GM21367 (cell line): ENCODE results near the gene SCN7A.
"Not testable (repeated sequence)": the region's sequence is repeated elsewhere in the genome, so short reads cannot be mapped to it uniquely, and the experiment has no call there.

ENCODE experiments used
- ATAC-seq: cut with Tn5 transposase; IDR thresholded peaks from one replicate; pipeline ENCODE4 v1.9.1; 2021; ENCODE audit not compliant: unreplicated experiment

The SCN7A gene

GRCh38 chr2:166494140-166494624 is at the start of gene SCN7A:
Gene SCN7A, minus strand, starts transcription at chr2:166494249. Its CDS starts 16,553 bp downstream, at chr2:166477696.
- ATAC-seq = no peak

GRCh38 chr2:166539340-166540162 is 45.5 kb upstream of the SCN7A start:
- peak; percentile 97 for ATAC-seq

DNA sequence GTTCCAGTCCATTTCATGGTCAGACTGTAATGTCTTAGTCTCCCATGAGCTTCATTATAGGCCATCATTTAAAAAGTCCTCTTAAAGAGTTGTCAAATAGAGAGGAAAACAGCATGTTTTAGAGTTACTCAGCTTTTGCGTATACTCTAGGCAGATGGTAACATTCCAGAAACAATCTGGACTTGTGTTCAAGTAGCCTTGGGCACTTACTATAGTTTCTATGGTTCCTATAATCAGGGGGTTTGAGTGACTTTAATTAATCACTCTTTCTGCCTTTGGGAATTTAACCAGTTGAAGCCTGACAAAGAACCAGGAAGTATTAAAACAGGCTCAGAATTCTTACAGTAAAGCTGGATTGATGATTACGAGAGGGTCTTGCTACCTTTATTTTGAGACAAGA is 42.1 kb upstream of the SCN7A start:
- no peak for ATAC-seq

GRCh38 chr2:166521155-166521554 is 27.1 kb upstream of the SCN7A start:
- no peak for ATAC-seq

GRCh38 chr2:166520604-166521003 is 26.6 kb upstream of the SCN7A start:
- no peak for ATAC-seq

GRCh38 chr2:166519391-166519962 is 25.4 kb upstream of the SCN7A start:
- ATAC-seq = no peak

- no peak for ATAC-seq
Observed at GRCh38 chr2:166518634-166519390, 24.8 kb upstream of the SCN7A start.

DNA sequence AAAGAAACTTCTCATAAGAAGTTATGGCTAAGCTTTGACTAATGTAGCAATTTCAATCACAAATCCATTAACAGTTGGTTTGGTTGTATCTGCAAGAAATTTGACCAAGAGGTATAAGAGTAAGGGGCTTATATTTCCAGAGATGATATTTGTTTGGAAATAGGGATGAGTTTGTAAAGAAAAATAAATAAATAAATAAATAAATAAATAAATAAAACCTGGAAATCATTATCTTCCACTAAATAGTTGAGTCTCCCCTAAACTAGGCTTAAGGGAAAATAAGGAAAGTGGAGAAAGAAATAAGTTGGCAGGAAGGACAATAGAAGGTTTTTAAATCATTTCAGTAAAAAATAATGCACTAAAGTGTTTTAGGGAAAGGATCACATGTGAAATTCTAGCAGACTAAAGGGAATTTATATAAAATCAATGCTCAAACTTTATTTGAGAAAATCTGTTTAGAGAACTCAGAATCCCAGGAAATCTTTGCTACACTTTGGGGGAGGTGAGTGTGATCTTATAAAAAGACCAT is 23.5 kb upstream of the SCN7A start:
- no peak for ATAC-seq

DNA sequence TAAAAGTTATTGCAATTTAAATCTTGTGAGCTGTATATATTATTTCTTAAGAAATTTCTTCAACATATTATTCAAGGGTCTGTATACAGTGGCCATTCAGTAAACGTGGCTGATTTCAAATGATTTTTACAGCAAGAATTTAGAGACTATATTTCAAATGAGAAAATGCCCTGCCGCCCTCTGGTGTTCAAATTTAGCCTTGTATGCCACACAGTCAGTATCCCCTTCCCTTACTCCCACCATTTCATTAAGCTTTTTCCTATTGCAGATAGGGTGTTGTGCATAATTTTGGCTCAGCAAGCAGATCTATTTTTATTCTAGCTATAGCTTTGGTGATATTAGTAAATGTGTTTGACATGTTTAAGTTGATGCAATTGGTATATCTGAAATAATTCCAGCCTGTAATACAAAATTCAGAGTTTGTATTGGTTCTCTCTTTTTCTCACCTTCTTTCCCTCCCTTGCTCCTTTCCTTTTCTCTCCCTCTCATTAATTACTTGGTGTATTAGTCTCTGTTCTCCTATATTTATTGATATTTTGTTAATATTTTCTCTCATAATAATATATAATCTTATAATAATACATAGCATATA is 22.8 kb upstream of the SCN7A start:
- no peak for ATAC-seq

DNA sequence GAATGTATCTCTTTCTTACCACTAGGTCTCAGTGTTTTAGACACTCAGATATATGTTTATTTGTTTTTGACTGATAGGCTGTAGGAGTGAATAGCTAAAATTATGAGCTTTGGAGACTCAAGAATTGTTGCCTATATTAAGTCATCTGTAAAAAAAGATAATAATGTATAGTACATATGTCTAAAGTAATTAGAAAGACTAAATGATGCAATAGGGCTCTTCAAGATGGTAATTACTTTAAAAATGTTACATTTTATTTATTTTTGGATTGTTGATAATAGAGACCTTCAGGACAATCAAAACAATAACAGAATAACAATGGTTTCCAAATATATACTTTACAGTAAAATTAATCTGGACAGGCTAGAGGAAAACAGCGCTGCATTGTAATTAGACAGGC is 19.9 kb upstream of the SCN7A start:
- ATAC-seq = no peak

DNA sequence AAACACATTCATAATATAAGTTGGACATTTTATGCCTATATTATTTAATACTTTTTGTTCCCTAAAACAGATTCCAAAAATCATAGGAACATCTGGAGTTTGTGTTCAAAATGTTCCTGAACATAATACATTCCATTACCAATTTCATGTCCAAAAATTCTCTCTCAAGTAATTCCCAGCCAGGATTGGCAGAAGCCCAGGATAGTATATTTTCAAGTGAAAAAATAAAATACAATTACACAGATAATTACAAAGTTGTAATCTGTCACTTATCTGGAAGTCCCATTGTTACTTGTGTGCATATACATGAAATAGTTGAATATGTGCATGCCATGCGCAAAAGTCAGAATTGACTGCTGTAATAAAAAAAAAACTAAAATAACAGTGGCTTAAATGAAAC is 5.2 kb upstream of the SCN7A start:
- ATAC-seq = no peak

DNA sequence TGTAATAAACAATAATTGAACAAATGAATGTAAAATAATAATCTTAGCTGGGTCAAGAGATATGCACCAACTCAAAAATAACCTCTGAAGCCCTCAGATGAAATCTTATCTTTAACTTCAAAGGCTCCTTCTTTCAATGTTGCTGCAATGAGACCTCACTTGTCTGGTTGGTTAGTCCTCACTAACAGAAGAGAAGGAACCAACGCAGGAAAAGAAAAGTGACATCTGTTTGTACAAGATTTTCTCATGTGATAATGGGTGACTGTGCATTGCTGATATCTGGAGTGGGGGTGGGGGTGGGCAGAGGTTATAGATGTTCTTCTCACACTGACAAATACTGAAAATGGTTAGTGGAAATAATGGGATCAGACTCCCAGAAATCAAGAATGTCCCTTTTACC is 2.6 kb downstream of the SCN7A start:
- ATAC-seq = no peak

GRCh38 chr2:166487171-166487570 is 6.9 kb downstream of the SCN7A start:
- ATAC-seq = no peak

DNA sequence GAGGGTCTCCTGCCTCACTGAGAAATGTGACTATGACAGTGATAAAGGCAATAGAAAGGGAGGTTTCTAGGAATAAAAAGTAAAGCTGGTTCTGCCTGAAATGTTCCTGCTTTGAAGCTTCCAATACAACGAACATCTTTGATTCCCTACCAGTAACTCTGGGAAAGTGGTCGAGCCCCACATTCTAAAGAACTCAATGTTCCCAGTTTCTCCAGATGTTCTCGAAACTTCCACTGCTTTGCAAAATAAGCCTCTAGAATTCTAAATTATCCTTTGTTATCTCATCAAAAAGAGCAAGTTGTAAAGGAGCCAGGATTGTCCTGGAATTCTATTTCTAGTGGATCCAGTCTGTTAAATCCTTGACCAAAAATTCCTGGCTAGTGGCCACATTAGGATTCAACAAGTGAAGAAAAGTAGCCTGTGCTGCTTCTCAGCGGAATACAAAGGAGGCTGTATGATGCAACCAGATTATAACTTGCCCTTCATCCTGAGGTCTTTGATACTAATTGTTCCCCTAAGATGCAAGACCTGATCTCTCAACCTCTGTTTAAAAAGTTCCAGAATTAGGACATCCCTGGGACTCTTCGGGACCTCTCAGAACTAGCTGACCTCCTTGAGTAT is 8.4 kb downstream of the SCN7A start:
- no peak for ATAC-seq

- no peak for ATAC-seq
Observed at GRCh38 chr2:166472332-166472731, 21.7 kb downstream of the SCN7A start.

DNA sequence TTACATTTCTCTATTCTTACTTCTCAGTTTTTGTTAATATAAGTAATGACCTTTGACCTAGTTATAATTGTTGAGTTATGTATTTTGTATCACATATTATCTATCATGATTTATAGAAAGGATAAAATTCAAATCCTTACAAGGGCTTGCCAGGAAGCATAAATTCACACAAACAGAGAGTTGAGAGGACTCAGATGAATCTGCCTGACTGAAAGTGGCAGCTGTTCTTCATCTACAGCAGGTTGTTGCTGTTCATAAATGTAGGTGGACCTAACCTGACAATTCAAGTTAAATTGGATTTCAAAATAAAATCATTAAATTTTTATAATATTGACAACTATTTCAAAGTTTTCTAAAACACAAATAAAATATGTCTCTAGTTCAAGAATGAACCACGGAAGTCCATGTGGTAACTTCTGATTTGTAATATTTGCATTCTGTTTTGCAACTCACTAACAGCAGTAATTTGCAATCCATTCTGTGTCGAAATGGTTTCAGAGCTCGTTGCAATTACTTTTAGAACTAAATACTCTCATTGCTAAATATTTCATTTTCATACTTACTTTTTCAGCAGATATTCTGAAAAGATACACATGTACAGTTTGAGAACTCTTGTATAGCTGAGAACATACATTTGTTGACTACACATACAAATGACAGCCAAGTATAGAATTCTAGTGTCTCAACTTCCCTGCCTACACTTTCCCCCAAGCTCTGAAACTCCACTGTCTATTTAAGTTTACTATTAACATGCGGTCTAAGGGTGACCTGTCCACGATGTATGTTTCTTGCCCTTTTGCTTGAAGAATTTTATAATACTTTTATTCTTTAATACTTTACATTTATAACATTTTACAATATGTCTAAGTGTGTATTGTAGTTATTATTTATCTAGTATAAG is 25.7 kb downstream of the SCN7A start:
- ATAC-seq = no peak

DNA sequence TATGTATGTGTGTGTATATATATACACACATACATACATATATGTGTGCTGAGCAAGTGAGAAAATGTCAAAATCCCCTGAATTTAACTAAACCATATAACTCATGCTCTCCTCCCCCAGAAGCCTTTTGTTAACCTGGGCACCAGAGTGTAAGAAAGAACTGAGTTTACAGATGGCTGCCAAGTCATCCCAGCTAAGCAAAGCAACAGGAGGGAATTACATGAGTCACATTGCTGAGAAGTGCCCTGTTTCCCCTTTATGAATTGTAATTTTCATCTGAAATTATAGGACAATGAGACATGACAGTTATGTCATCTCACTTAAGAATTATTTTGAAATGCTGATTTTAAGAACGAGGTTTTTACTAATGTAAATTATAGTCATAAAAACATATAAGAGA is 29.9 kb downstream of the SCN7A start:
- ATAC-seq = no peak

- ATAC-seq = no peak
Observed at GRCh38 chr2:166463640-166464039, 30.4 kb downstream of the SCN7A start.

DNA sequence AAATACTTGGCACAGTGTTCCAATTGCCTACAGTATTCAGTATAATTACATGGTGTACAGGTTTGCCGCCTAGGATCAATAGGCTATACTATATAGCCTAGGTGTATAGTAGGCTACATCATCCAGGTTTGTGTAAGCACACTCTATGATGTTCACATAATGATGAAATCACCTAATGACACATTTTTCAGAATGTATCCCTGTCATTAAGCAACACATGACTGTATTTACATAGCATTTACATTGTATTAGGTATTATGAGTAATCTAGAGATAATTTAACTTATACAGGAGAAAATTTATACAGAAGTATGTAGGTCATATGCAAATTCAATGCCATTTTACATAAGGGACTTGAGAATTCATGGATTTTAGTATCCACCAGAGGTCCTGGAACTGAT is 35.4 kb downstream of the SCN7A start:
- no peak for ATAC-seq

DNA sequence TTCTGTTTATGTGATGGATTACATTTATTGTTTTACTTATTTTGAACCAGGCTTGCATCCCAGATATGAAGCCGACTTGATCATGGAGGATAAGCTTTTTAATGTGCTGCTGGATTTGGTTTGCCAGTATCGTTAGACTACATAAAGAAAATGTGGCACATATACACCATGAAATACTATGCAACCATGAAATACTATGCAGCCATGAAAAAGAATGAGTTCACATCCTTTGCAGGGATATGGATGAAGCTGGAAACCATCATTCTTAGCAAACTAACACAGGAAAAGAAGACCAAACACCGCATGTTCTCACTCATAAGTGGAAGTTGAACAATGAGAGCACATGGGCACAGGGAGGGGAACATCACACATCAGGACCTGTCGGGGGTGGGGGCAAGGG is 38.2 kb downstream of the SCN7A start:
- not testable (repeated sequence) for ATAC-seq
